Astrocyte of the cerebellum (primary cell): Measurements from ENCODE around the gene HSDL2.
"Not testable (repeated sequence)": the region's sequence is repeated elsewhere in the genome, so short reads cannot be mapped to it uniquely, and the experiment has no call there.

Experiments used
- DNase-seq: peaks from one replicate; pipeline ENCODE4 v3.0.0-alpha.2; 2011; ENCODE audit warnings: low read depth
- H3K4me3 ChIP-seq: 2 replicates; pipeline ENCODE4 v1.5.1; 2011; ENCODE audit warnings: mild to moderate bottlenecking, low read depth, low read length, moderate library complexity
- CTCF ChIP-seq: IDR thresholded peaks from 2 replicates; pipeline ENCODE4 v1.5.1; 2012; ENCODE audit warnings: low read length, low read depth, moderate library complexity, mild to moderate bottlenecking; ENCODE audit errors: missing control alignments
- in situ Hi-C: cut with HindIII; loops from 2 replicates; pipeline ENCODE4 v1.10.0; 2017; ENCODE audit warnings: low sequenced_read_pairs

The HSDL2 gene

GRCh38 chr9:112361601-112362000 lies 18.3 kb upstream of the HSDL2 start:
- in situ Hi-C loops, result no loop called here
- peak; percentile 35 for DNase-seq
- TF ChIP-seq CTCF, result no peak
- H3K4me3 ChIP-seq, result no peak overlapping the region

- no peak for TF ChIP-seq CTCF
- H3K4me3 ChIP-seq, result no peak overlapping the region
- no peak for DNase-seq
- in situ Hi-C loops, result no loop called here
These were observed 15.1 kb upstream of the HSDL2 start for GRCh38 chr9:112364761-112365160.

GRCh38 chr9:112365257-112365656 lies 14.7 kb upstream of the HSDL2 start:
- in situ Hi-C loops, H3K4me3 ChIP-seq, DNase-seq: not testable (repeated sequence)

GRCh38 chr9:112366591-112366990 lies 13.3 kb upstream of the HSDL2 start:
- peak; percentile 10 for TF ChIP-seq CTCF
- in situ Hi-C loops, result no loop called here
- DNase-seq, result no peak
- no peak overlapping the region for H3K4me3 ChIP-seq

- in situ Hi-C loops, result no loop called here
- TF ChIP-seq CTCF, result no peak
- no peak for DNase-seq
- H3K4me3 ChIP-seq, result no peak overlapping the region
These were observed 12.4 kb upstream of the HSDL2 start for GRCh38 chr9:112367465-112367864.

- TF ChIP-seq CTCF, result no peak
- in situ Hi-C loops, result no loop called here
- DNase-seq, result no peak
- no peak overlapping the region for H3K4me3 ChIP-seq
These were observed 10.1 kb upstream of the HSDL2 start for GRCh38 chr9:112369817-112370216.

- no peak for TF ChIP-seq CTCF
- in situ Hi-C loops, result no loop called here
- no peak for DNase-seq
- no peak overlapping the region for H3K4me3 ChIP-seq
These were observed 8.8 kb upstream of the HSDL2 start for GRCh38 chr9:112371060-112371459.

DNA sequence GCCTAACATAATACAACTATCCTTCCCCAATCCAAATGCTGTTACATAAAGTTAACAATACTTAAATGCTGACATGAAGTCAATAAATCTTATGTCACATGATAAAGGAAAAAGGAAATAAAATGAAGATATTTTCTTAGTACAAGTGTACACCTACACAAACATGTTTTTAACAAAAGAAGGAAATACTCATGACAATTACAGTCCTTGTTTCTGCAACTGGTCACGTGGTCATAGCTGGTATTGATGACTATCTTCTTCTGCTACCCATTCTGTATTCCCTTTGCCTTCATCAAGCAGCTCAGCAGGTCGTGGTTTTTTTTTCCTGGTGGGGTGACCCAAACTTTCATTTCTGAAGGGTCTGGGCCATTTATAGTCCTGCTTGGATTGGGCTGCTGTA lies 6.2 kb upstream of the HSDL2 start:
- H3K4me3 ChIP-seq, in situ Hi-C loops, DNase-seq: not testable (repeated sequence)

DNA sequence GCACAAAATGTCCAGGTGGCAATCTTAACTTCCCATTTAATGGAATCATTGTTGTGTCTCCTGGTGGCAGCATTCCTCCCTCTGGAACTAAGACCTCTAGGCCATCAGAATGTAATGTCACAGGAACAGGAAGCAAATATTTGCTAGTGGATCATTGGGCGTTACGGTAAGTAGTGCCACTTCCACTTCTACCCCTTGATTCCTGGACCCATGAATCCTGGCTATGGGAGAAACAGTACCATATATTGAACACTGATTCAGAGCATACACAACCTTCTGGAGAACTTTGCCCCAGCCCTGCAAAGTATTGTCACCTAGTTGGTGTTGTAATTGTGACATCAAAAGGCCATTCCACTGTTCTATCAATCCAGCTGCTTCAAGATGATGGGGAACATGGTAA lies 5.7 kb upstream of the HSDL2 start:
- in situ Hi-C loops, H3K4me3 ChIP-seq, DNase-seq: not testable (repeated sequence)
